Measurements from ENCODE around the gene PCLO. TPM values are rescaled to one million over a fixed set of nuclear protein-coding genes. Genes with fewer than 3 reads are reported as not detected.
A peak's percentile ranks its signal among the peaks of the same experiment; 100 is the strongest.

Gene PCLO
- total RNA-seq, 1 experiment from 2014 or later = 3.1 TPM

DNA sequence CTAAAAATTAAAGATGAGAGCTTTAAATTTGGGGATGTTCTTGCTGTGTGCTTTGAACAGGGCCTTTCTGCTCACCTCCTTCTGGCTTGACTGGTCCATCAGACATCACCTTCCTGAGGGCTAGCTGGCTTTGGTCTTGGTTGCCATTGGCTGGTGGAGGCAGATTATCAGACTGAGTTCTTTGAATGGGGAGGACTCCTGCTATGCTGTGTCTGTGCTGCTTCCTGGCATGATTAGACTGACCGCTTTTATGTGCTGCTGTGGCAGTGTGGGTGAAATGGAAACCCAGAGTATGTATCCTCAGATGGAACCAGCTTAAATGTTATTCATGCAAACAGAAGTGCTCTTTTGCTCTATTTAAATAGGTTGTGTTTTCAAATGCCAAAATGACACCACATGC, 341.6 kb downstream of the PCLO start:
- Histone ChIP-seq H3K79me2 (ENCODE audit: insufficient read depth, low read length) (no peaks in the 10 kb centered on the region), H2BK12ac (ENCODE audit: insufficient read length, low read depth, low read length) (no peak overlapping the region), H3K27me3 (ENCODE audit: insufficient read depth, low read length) (no peaks in the 10 kb centered on the region), H2BK120ac (ENCODE audit: low read depth, low read length, poor library complexity, severe bottlenecking) (no peak overlapping the region), H3K9me3 (ENCODE audit: control insufficient read depth, low read depth, low read length) (no peaks in the 10 kb centered on the region), H4K5ac (ENCODE audit: insufficient read length, low read depth, low read length) (no peak overlapping the region), H3K27ac (ENCODE audit: insufficient read length, low read depth, low read length) (no peak overlapping the region), H3K79me1 (ENCODE audit: insufficient read depth, low read depth, low read length, poor library complexity, severe bottlenecking) (no peaks in the 10 kb centered on the region), H4K8ac (replicated peaks; ENCODE audit: insufficient read length, low read depth, low read length) (no peak overlapping the region), H2BK15ac (ENCODE audit: low read depth, low read length) (no peak overlapping the region), H2AK5ac (ENCODE audit: insufficient read length, low read length) (no peak overlapping the region), H3T11ph (ENCODE audit: low read length) (no peak overlapping the region), H3K56ac (ENCODE audit: insufficient read length, low read depth, low read length) (no peak overlapping the region), H3K14ac (ENCODE audit: insufficient read depth, low read length) (no peak overlapping the region), H3K23ac (ENCODE audit: insufficient read length, low read depth, low read length) (no peak overlapping the region), H3K4me2 (ENCODE audit: insufficient read depth, insufficient read length, low read length) (no peak overlapping the region), H3K4ac (ENCODE audit: low read depth, low read length) (no peak overlapping the region), H2BK5ac (ENCODE audit: insufficient read length, low read length) (no peak overlapping the region), H2AFZ (ENCODE audit: low read length) (no peak overlapping the region), H4K91ac (ENCODE audit: insufficient read length, low read depth, low read length) (no peak overlapping the region), H4K20me1 (ENCODE audit: control insufficient read depth, insufficient read depth, insufficient read length) (no peaks in the 10 kb centered on the region), H3K9ac (ENCODE audit: extremely low read depth, insufficient read length, low read length) (no peak overlapping the region), H2BK20ac (ENCODE audit: low read depth, low read length, poor library complexity, severe bottlenecking) (no peak overlapping the region), H3K4me1 (ENCODE audit: insufficient read depth, low read length) (peaks cover 7% of the 10 kb centered on the region; the same call in 1 of the 2 replicates), H3K18ac (ENCODE audit: insufficient read length, low read depth, low read length) (no peak overlapping the region), H3K23me2 (ENCODE audit: insufficient read length, low read depth, low read length, poor library complexity, severe bottlenecking) (no peaks in the 10 kb centered on the region)
- DNase-seq = no peak
- Mint-ChIP-seq H3K36me3 (ENCODE audit: insufficient read depth in 1 of 3, low read depth in 3 of 3) (peaks cover 0 to 4% (median 3%) of the 10 kb centered on the region in 3 experiments; a peak in 4 of 7 replicates), H3K4me3 (no peak overlapping the region), H3K4me1 (peaks cover 37 to 43% of the 10 kb centered on the region in 2 experiments), H3K27ac (peak overlapping the region in 1 of 3 experiments; percentile 51; a peak in 1 of 7 replicates), H3K9me3 (no peaks in the 10 kb centered on the region), H3K27me3 (ENCODE audit: low read depth) (no peaks in the 10 kb centered on the region)
- TF ChIP-seq, protein P1, sequence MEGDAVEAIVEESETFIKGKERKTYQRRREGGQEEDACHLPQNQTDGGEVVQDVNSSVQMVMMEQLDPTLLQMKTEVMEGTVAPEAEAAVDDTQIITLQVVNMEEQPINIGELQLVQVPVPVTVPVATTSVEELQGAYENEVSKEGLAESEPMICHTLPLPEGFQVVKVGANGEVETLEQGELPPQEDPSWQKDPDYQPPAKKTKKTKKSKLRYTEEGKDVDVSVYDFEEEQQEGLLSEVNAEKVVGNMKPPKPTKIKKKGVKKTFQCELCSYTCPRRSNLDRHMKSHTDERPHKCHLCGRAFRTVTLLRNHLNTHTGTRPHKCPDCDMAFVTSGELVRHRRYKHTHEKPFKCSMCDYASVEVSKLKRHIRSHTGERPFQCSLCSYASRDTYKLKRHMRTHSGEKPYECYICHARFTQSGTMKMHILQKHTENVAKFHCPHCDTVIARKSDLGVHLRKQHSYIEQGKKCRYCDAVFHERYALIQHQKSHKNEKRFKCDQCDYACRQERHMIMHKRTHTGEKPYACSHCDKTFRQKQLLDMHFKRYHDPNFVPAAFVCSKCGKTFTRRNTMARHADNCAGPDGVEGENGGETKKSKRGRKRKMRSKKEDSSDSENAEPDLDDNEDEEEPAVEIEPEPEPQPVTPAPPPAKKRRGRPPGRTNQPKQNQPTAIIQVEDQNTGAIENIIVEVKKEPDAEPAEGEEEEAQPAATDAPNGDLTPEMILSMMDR (conservative IDR thresholded peaks at IDR 0.05) = no peak
- WGBS (ENCODE audit: extremely low coverage, insufficient read length, low lambda C conversion rate) = no CpG with 5 or more reads among the region's 1 CpG
